NCI-H345 (cell line): ENCODE results near the gene MOCOS.
"Not testable (repeated sequence)": the region's sequence is repeated elsewhere in the genome, so short reads cannot be mapped to it uniquely, and the experiment has no call there.

Experiments
- DNase-seq: peaks from one replicate; lab custom pipeline; 2025; lab: John Stamatoyannopoulos, UW

MOCOS gene

GRCh38 chr18:36201765-36202164 lies 14.5 kb downstream of the MOCOS start:
- no peak for DNase-seq

- DNase-seq: no peak
Measured at GRCh38 chr18:36203360-36203895, 16.1 kb downstream of the MOCOS start.

- no peak for DNase-seq
Measured at GRCh38 chr18:36205166-36205565, 17.9 kb downstream of the MOCOS start.

GRCh38 chr18:36207303-36207702 lies 20.0 kb downstream of the MOCOS start:
- no peak for DNase-seq

- not testable (repeated sequence) for DNase-seq
Measured at GRCh38 chr18:36207969-36208368, 20.7 kb downstream of the MOCOS start.

GRCh38 chr18:36211612-36212065 lies 24.3 kb downstream of the MOCOS start:
- no peak for DNase-seq

GRCh38 chr18:36212301-36213171 lies 25.2 kb downstream of the MOCOS start:
- no peak for DNase-seq

- no peak for DNase-seq
Measured at GRCh38 chr18:36214811-36215210, 27.5 kb downstream of the MOCOS start.

- no peak for DNase-seq
Measured at GRCh38 chr18:36215577-36215976, 28.3 kb downstream of the MOCOS start.

GRCh38 chr18:36217348-36217747 lies 30.1 kb downstream of the MOCOS start:
- DNase-seq: no peak

GRCh38 chr18:36229188-36229587 lies 41.9 kb downstream of the MOCOS start:
- DNase-seq: no peak

GRCh38 chr18:36240510-36240909 lies 53.2 kb downstream of the MOCOS start:
- not testable (repeated sequence) for DNase-seq

- no peak for DNase-seq
Measured at GRCh38 chr18:36241831-36242230, 54.5 kb downstream of the MOCOS start.

- DNase-seq: peak; percentile 24
Measured at GRCh38 chr18:36247036-36247435, 59.7 kb downstream of the MOCOS start.

GRCh38 chr18:36249392-36249791 lies 62.1 kb downstream of the MOCOS start:
- no peak for DNase-seq

- DNase-seq: no peak
Measured at GRCh38 chr18:36250827-36251226, 63.5 kb downstream of the MOCOS start.

- no peak for DNase-seq
Measured at GRCh38 chr18:36255072-36255698, 67.9 kb downstream of the MOCOS start.

GRCh38 chr18:36256094-36256493 lies 68.8 kb downstream of the MOCOS start:
- DNase-seq: no peak

- DNase-seq: no peak
Measured at GRCh38 chr18:36262971-36263370, 75.7 kb downstream of the MOCOS start.

GRCh38 chr18:36264283-36264682 lies 77.0 kb downstream of the MOCOS start:
- DNase-seq: no peak

- DNase-seq: no peak
Measured at GRCh38 chr18:36265015-36265414, 77.7 kb downstream of the MOCOS start.

GRCh38 chr18:36269157-36269556 lies 81.9 kb downstream of the MOCOS start:
- no peak for DNase-seq

GRCh38 chr18:36271153-36271552 lies 83.9 kb downstream of the MOCOS start:
- DNase-seq: no peak
